ENCODE data around the gene SLX4IP.

DNA sequence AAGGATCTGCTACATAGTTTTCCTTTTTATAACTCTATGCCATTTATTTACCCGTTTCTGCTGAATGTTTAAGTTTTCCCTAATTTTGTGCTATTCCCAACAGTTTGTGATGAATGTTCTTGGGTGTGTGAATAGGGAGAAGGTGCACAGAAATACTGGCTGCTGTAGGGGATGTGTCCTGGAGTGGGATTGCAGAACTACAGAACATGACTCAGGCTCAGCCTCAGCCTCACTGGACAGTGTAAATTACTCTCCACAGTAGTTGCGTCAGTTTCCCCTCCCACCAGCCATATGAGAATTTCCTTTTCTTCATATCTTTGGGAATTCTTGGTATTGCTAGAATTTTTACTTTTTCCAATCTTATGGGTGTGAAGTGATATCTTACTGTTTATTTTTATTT lies 57.0 kb downstream of the SLX4IP start:
- TF ChIP-seq, protein P1, sequence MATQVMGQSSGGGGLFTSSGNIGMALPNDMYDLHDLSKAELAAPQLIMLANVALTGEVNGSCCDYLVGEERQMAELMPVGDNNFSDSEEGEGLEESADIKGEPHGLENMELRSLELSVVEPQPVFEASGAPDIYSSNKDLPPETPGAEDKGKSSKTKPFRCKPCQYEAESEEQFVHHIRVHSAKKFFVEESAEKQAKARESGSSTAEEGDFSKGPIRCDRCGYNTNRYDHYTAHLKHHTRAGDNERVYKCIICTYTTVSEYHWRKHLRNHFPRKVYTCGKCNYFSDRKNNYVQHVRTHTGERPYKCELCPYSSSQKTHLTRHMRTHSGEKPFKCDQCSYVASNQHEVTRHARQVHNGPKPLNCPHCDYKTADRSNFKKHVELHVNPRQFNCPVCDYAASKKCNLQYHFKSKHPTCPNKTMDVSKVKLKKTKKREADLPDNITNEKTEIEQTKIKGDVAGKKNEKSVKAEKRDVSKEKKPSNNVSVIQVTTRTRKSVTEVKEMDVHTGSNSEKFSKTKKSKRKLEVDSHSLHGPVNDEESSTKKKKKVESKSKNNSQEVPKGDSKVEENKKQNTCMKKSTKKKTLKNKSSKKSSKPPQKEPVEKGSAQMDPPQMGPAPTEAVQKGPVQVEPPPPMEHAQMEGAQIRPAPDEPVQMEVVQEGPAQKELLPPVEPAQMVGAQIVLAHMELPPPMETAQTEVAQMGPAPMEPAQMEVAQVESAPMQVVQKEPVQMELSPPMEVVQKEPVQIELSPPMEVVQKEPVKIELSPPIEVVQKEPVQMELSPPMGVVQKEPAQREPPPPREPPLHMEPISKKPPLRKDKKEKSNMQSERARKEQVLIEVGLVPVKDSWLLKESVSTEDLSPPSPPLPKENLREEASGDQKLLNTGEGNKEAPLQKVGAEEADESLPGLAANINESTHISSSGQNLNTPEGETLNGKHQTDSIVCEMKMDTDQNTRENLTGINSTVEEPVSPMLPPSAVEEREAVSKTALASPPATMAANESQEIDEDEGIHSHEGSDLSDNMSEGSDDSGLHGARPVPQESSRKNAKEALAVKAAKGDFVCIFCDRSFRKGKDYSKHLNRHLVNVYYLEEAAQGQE (IDR thresholded peaks at IDR 0.05; ENCODE audit: low read depth), result no peak
- TF ChIP-seq, protein P2, sequence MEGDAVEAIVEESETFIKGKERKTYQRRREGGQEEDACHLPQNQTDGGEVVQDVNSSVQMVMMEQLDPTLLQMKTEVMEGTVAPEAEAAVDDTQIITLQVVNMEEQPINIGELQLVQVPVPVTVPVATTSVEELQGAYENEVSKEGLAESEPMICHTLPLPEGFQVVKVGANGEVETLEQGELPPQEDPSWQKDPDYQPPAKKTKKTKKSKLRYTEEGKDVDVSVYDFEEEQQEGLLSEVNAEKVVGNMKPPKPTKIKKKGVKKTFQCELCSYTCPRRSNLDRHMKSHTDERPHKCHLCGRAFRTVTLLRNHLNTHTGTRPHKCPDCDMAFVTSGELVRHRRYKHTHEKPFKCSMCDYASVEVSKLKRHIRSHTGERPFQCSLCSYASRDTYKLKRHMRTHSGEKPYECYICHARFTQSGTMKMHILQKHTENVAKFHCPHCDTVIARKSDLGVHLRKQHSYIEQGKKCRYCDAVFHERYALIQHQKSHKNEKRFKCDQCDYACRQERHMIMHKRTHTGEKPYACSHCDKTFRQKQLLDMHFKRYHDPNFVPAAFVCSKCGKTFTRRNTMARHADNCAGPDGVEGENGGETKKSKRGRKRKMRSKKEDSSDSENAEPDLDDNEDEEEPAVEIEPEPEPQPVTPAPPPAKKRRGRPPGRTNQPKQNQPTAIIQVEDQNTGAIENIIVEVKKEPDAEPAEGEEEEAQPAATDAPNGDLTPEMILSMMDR (IDR thresholded peaks at IDR 0.05 in 2 of 3, conservative IDR thresholded peaks at IDR 0.05 in 1 of 3; ENCODE audit: borderline replicate concordance in 1 of 3, insufficient read depth in 1 of 3, low read depth in 2 of 3, low read length in 2 of 3), result no peak
- TF ChIP-seq POLR2A (IDR thresholded peaks at IDR 0.05; ENCODE audit: borderline replicate concordance, extremely low read depth, insufficient read depth, insufficient read length) (no peak), POLR2AphosphoS5 (IDR thresholded peaks at IDR 0.05; ENCODE audit: low read depth, low read length) (no peak), TCF7L2 (IDR thresholded peaks at IDR 0.05; ENCODE audit: borderline replicate concordance, extremely low read depth, insufficient read depth, insufficient read length) (no peak), EZH2phosphoT487 (IDR thresholded peaks at IDR 0.05; ENCODE audit: borderline replicate concordance) (no peak), EZH2 (IDR thresholded peaks at IDR 0.05) (no peak), ZNF274 (IDR thresholded peaks at IDR 0.05; ENCODE audit: low read depth, low read length) (no peak), CEBPB (IDR thresholded peaks at IDR 0.05; ENCODE audit: low read depth) (no peak), JUND (IDR thresholded peaks at IDR 0.05) (no peak), YY1 (IDR thresholded peaks at IDR 0.05; ENCODE audit: extremely low read depth, insufficient replicate concordance, low read depth, low read length) (no peak)

All from HCT116 (cell line).